C4-2B (cell line): ENCODE results near the gene LRMDA.

Experiments
- H3K27ac ChIP-seq: fragments of 450-650 bp; 2 replicates; pipeline ENCODE4 v1.5.1; 2017
- CTCF ChIP-seq: fragments of 450-650 bp; conservative IDR thresholded peaks from 2 replicates; pipeline ENCODE4 v1.5.1; 2017; ENCODE audit warnings: mild to moderate bottlenecking
- ZFX ChIP-seq: fragments of 450-650 bp; IDR thresholded peaks from 2 replicates; pipeline ENCODE4 v1.6.1; 2017

The LRMDA gene

GRCh38 chr10:75643405-75643804 is 212.0 kb downstream of the LRMDA start:
- no peak overlapping the region for H3K27ac ChIP-seq
- TF ChIP-seq CTCF (no peak), ZFX (no peak)

- H3K27ac ChIP-seq, result no peak overlapping the region
- no peak for TF ChIP-seq ZFX
- TF ChIP-seq CTCF, result no peak
Observed at GRCh38 chr10:75643944-75644692, 212.7 kb downstream of the LRMDA start.

GRCh38 chr10:75645704-75646103 is 214.3 kb downstream of the LRMDA start:
- no peak overlapping the region for H3K27ac ChIP-seq
- TF ChIP-seq CTCF (no peak), ZFX (no peak)

- TF ChIP-seq ZFX (no peak), CTCF (no peak)
- no peak overlapping the region for H3K27ac ChIP-seq
Observed at GRCh38 chr10:75646218-75646915, 214.9 kb downstream of the LRMDA start.

- TF ChIP-seq CTCF (no peak), ZFX (no peak)
Observed at GRCh38 chr10:75646916-75647315, 215.5 kb downstream of the LRMDA start.

GRCh38 chr10:75647675-75648074 is 216.3 kb downstream of the LRMDA start:
- TF ChIP-seq ZFX (no peak), CTCF (no peak)
- no peak overlapping the region; the same call in 1 of the 2 replicates for H3K27ac ChIP-seq

More at GRCh38 chr10:75646916-75647315, 215.5 kb downstream of the LRMDA start:
- H3K27ac ChIP-seq, result no peak overlapping the region

GRCh38 chr10:75648351-75648750 is 216.9 kb downstream of the LRMDA start:
- TF ChIP-seq CTCF, result no peak
- no peak for TF ChIP-seq ZFX
- no peak overlapping the region; the same call in 1 of the 2 replicates for H3K27ac ChIP-seq
